Measurements from ENCODE around the gene TUBA4A.

- no peak for TF ChIP-seq POLR2A (IDR thresholded peaks at IDR 0.05)
- TF ChIP-seq, protein P1, sequence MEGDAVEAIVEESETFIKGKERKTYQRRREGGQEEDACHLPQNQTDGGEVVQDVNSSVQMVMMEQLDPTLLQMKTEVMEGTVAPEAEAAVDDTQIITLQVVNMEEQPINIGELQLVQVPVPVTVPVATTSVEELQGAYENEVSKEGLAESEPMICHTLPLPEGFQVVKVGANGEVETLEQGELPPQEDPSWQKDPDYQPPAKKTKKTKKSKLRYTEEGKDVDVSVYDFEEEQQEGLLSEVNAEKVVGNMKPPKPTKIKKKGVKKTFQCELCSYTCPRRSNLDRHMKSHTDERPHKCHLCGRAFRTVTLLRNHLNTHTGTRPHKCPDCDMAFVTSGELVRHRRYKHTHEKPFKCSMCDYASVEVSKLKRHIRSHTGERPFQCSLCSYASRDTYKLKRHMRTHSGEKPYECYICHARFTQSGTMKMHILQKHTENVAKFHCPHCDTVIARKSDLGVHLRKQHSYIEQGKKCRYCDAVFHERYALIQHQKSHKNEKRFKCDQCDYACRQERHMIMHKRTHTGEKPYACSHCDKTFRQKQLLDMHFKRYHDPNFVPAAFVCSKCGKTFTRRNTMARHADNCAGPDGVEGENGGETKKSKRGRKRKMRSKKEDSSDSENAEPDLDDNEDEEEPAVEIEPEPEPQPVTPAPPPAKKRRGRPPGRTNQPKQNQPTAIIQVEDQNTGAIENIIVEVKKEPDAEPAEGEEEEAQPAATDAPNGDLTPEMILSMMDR (IDR thresholded peaks at IDR 0.05), result no peak
Measured at GRCh38 chr2:219292616-219293015, 38.9 kb upstream of the TUBA4A start.
